Subcutaneous abdominal adipose tissue (tissue), 5 donors: ENCODE data around the gene SCNN1G.

Source experiments
- H3K27ac ChIP-seq: one replicate; pipeline ENCODE4 v1.7.0; 2013; ENCODE audit warnings: low read depth, mild to moderate bottlenecking, inconsistent platforms, low read length, moderate library complexity
- H3K27me3 ChIP-seq, 5 donors: one replicate each; pipeline ENCODE4 v1.7.0; 2013; ENCODE audit warnings: low read length in 5 of 5, inconsistent platforms in 1 of 5; ENCODE audit not compliant: control insufficient read depth in 5 of 5, insufficient read depth in 4 of 5
- H3K36me3 ChIP-seq, 5 donors: one replicate each; pipeline ENCODE4 v1.7.0; 2013; ENCODE audit warnings: low read length in 5 of 5; ENCODE audit not compliant: control insufficient read depth in 5 of 5, insufficient read depth in 5 of 5
- H3K4me1 ChIP-seq, 5 donors: one replicate each; pipeline ENCODE4 v1.7.0; 2013; ENCODE audit warnings: low read length in 5 of 5, mild to moderate bottlenecking in 3 of 5, moderate library complexity in 1 of 5; ENCODE audit not compliant: control insufficient read depth in 5 of 5, insufficient read depth in 5 of 5
- H3K4me3 ChIP-seq, 5 donors: one replicate each; pipeline ENCODE4 v1.7.0; 2013; ENCODE audit warnings: low read length in 5 of 5, low read depth in 1 of 5
- H3K9ac ChIP-seq, 5 donors: one replicate each; pipeline ENCODE4 v1.7.0; 2013; ENCODE audit warnings: low read length in 5 of 5, mild to moderate bottlenecking in 4 of 5, moderate library complexity in 3 of 5
- H3K9me3 ChIP-seq, 5 donors: one replicate each; pipeline ENCODE4 v1.7.0; 2013; ENCODE audit warnings: low read length in 5 of 5; ENCODE audit not compliant: control insufficient read depth in 5 of 5
- donor health status: healthy.
- donor health status: healthy.
- donor health status: healthy.
- donor health status: healthy.
- donor health status: healthy.

The SCNN1G gene

GRCh38 chr16:23182679-23183542 lies at the start of gene SCNN1G:
TSS of gene SCNN1G (plus strand) at chr16:23182745. CDS start at chr16:23186272, 3,527 bp downstream.
- peak within 1 kb of the TSS in 3 of 5 donors; percentile 40 to 61 (median 48) for H3K4me3 ChIP-seq
- H3K27me3 ChIP-seq: peaks cover 21 to 31% (median 28%) of the 10 kb centered on the region in 5 donors
- H3K36me3 ChIP-seq: no peaks in the 10 kb centered on the region
- H3K27ac ChIP-seq: no peak within 1 kb of the TSS
- H3K9me3 ChIP-seq: no peaks in the 10 kb centered on the region
- peak within 1 kb of the TSS in 2 of 5 donors; percentile 11 to 26 for H3K9ac ChIP-seq
- H3K4me1 ChIP-seq: peaks cover 0 to 14% (median 12%) of the 10 kb centered on the region in 5 donors

- Histone ChIP-seq H3K9ac (peak overlapping the region in 2 of 5 donors; percentile 32 to 48), H3K27ac (peak overlapping the region; percentile 72), H3K36me3 (no peaks in the 10 kb centered on the region), H3K4me3 (peak overlapping the region in 4 of 5 donors; percentile 30 to 55 (median 41)), H3K27me3 (no peaks in the 10 kb centered on the region), H3K4me1 (peaks cover 0 to 37% (median 7%) of the 10 kb centered on the region in 5 donors), H3K9me3 (peaks cover 0 to 6% (median 0%) of the 10 kb centered on the region in 5 donors)
These were observed 49.6 kb upstream of the SCNN1G start for GRCh38 chr16:23132775-23133463.

- Histone ChIP-seq H3K9me3 (peaks cover 0 to 8% (median 0%) of the 10 kb centered on the region in 5 donors), H3K4me1 (peaks cover 0 to 37% (median 7%) of the 10 kb centered on the region in 5 donors), H3K27me3 (no peaks in the 10 kb centered on the region), H3K4me3 (no peak overlapping the region), H3K9ac (no peak overlapping the region), H3K27ac (no peak overlapping the region), H3K36me3 (no peaks in the 10 kb centered on the region)
These were observed 48.3 kb upstream of the SCNN1G start for GRCh38 chr16:23134274-23134673.

- peaks cover 0 to 8% (median 0%) of the 10 kb centered on the region in 5 donors for H3K9me3 ChIP-seq
- H3K4me3 ChIP-seq: peak overlapping the region in 1 of 5 donors; percentile 3
- H3K27me3 ChIP-seq: no peaks in the 10 kb centered on the region
- H3K4me1 ChIP-seq: peaks cover 0 to 23% (median 7%) of the 10 kb centered on the region in 5 donors
- H3K36me3 ChIP-seq: no peaks in the 10 kb centered on the region
- H3K27ac ChIP-seq: no peak overlapping the region
- no peak overlapping the region for H3K9ac ChIP-seq
These were observed 45.3 kb upstream of the SCNN1G start for GRCh38 chr16:23137256-23137655.

- Histone ChIP-seq H3K27ac (no peak overlapping the region), H3K27me3 (no peaks in the 10 kb centered on the region), H3K9ac (no peak overlapping the region), H3K4me1 (peaks cover 0 to 18% (median 7%) of the 10 kb centered on the region in 5 donors), H3K4me3 (no peak overlapping the region), H3K9me3 (peaks cover 0 to 8% (median 0%) of the 10 kb centered on the region in 5 donors), H3K36me3 (no peaks in the 10 kb centered on the region)
These were observed 44.7 kb upstream of the SCNN1G start for GRCh38 chr16:23137818-23138217.

- no peaks in the 10 kb centered on the region for H3K27me3 ChIP-seq
- H3K9ac ChIP-seq: no peak overlapping the region
- no peak overlapping the region for H3K27ac ChIP-seq
These were observed 42.4 kb upstream of the SCNN1G start for GRCh38 chr16:23140107-23140506.

GRCh38 chr16:23141033-23141432 lies 41.5 kb upstream of the SCNN1G start:
- H3K4me1 ChIP-seq: peaks cover 0 to 12% (median 10%) of the 10 kb centered on the region in 5 donors

More at GRCh38 chr16:23140107-23140506, 42.4 kb upstream of the SCNN1G start:
- Histone ChIP-seq H3K9me3 (peaks cover 0 to 8% (median 0%) of the 10 kb centered on the region in 5 donors), H3K36me3 (no peaks in the 10 kb centered on the region), H3K4me1 (peaks cover 0 to 8% (median 3%) of the 10 kb centered on the region in 5 donors), H3K4me3 (no peak overlapping the region)

GRCh38 chr16:23141500-23141899 lies 41.0 kb upstream of the SCNN1G start:
- Histone ChIP-seq H3K9me3 (peaks cover 0 to 8% (median 0%) of the 10 kb centered on the region in 5 donors), H3K9ac (no peak overlapping the region), H3K4me3 (no peak overlapping the region), H3K36me3 (no peaks in the 10 kb centered on the region), H3K27me3 (no peaks in the 10 kb centered on the region), H3K4me1 (peaks cover 0 to 15% (median 10%) of the 10 kb centered on the region in 5 donors), H3K27ac (no peak overlapping the region)

More at GRCh38 chr16:23141033-23141432, 41.5 kb upstream of the SCNN1G start:
- Histone ChIP-seq H3K27ac (no peak overlapping the region), H3K9me3 (peaks cover 0 to 8% (median 0%) of the 10 kb centered on the region in 5 donors), H3K9ac (no peak overlapping the region), H3K27me3 (no peaks in the 10 kb centered on the region), H3K4me3 (no peak overlapping the region), H3K36me3 (no peaks in the 10 kb centered on the region)

- Histone ChIP-seq H3K9ac (no peak overlapping the region), H3K27ac (no peak overlapping the region), H3K27me3 (no peaks in the 10 kb centered on the region), H3K9me3 (peaks cover 0 to 2% (median 0%) of the 10 kb centered on the region in 5 donors), H3K4me1 (peaks cover 0 to 20% (median 10%) of the 10 kb centered on the region in 5 donors), H3K4me3 (no peak overlapping the region), H3K36me3 (no peaks in the 10 kb centered on the region)
These were observed 40.4 kb upstream of the SCNN1G start for GRCh38 chr16:23141959-23142740.
